Activated CD8-positive, alpha-beta memory T cell treated with anti-CD3 and anti-CD28 coated beads for 36 hours (primary cell): ENCODE measurements around the gene SPRED3. TPM values are rescaled to one million over a fixed set of nuclear protein-coding genes. Genes with fewer than 3 reads are reported as not detected.
"Not testable (repeated sequence)": the region's sequence is repeated elsewhere in the genome, so short reads cannot be mapped to it uniquely, and the experiment has no call there.

ENCODE experiments used
- CTCF ChIA-PET: fragments of 350-600 bp; sonication (Branson Sonifier 250); formaldehyde crosslinking; loops from one replicate; lab custom pipeline; 2021; ENCODE audit warnings: antibody characterized with exemption; lab: Charles Lee
- POLR2A ChIA-PET: fragments of 350-600 bp; sonication (Branson Sonifier 250); formaldehyde crosslinking; loops from one replicate; lab custom pipeline; 2021; ENCODE audit warnings: antibody characterized with exemption; lab: Charles Lee
- total RNA-seq, 2 experiments: library from RNA; stranded (reverse); gene quantifications; one replicate each; pipeline ENCODE4 v1.2.3, GENCODE V29; 2021

Gene SPRED3, protein sequence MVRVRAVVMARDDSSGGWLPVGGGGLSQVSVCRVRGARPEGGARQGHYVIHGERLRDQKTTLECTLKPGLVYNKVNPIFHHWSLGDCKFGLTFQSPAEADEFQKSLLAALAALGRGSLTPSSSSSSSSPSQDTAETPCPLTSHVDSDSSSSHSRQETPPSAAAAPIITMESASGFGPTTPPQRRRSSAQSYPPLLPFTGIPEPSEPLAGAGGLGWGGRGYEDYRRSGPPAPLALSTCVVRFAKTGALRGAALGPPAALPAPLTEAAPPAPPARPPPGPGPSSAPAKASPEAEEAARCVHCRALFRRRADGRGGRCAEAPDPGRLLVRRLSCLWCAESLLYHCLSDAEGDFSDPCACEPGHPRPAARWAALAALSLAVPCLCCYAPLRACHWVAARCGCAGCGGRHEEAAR
- under 1 TPM; 0.61 to 0.80 TPM for total RNA-seq

DNA sequence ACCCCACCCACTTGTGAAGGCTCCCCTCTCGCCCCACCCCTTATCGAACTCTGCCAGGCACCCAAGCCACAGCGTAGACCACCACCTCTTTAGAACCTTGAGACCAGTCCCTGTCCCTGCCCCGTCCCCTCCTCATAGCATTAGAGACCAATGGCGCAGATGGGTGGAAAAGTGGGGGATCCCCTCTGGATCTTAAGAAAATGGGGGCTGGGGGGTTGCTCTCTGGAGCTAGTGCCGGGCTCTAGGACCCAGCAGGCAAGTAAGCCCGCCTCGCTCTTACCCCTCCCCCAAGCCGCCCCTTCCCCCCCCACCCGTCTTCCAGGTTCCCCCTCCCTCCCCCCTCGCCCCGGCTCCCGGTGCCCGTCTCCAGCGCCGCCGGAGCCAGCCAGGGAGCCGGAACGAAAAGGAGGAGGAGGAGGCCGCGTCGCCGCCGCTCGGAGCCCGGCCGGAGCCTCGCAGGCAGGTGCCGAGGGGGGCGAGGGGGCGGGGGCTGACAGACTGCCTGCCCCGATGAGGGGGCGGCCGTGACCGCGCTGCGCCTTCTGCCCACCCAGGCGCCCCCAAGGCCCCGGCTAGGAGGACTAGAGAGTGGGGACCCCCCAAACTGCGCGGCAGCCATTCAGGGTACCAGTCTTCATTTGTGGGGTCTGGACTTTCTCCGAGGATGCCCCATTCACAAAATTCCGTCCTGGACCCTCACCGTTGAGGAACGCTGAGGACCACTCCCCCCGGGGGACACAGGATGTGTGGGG lies at the start of gene SPRED3:
TSS of gene SPRED3 (plus strand) at position 349 of the 752 bp plus-strand sequence. CDS start 1,606 bp downstream, outside the sequence.
- CTCF ChIA-PET, result interaction anchor here (0.6 to 4.7 kb wide), 5 partner anchors 12 to 486 kb away, joined by 3 to 25 read pairs (median 4); partner anchors contain the start of genes CATSPERG and FAM98C

DNA sequence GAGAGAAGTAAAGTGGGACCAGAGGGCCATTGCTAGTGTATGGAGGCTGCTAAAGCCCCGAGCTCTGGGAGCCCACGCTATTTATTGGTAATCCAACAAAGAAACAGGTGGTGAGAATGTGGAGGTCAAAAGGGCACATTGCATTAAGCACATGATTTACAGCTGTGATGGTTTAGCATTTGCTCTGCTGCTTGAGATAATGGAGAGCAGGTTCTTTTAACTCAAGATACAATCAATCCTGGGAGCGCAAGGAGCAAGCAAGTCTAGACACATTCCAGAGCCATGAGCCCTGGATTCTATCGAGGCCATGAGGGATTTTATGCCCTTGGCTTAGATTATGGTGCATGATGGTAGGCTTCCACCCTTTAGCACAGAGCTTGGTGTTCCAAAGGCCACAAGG lies 49.5 kb upstream of the SPRED3 start:
- CTCF ChIA-PET, result interaction anchor here (0.6 kb wide), 1 partner anchor 25 kb away, joined by 3 read pairs; no protein-coding TSS in a partner anchor
- POLR2A ChIA-PET, result not testable (repeated sequence)

More for the DNA sequence above, at the start of gene SPRED3:
- POLR2A ChIA-PET, result interaction anchor here (0.6 to 2.7 kb wide), 3 partner anchors 14 to 352 kb away, joined by 4 to 15 read pairs (median 5); partner anchors contain the start of genes FAM98C and PSMD8

DNA sequence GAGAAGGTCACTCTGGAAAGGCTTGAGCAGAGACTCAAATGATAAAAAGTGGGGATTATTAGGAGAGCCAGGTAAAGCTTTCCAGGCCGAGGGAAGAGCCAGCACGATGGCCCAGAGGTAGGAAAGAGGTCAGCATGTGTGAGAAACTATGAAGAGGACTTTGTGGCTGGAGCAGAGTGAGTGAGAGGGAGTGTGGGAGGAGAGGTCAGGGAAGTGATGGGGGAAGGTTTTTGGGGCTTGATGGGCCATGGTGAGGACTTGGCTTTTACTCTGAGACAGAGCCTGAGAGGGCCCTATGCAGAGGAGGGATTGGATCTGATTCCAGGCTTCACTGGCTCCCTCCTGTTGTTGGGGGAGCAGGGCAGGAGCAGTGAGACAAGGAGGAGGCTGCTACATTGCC lies 47.6 kb upstream of the SPRED3 start:
- CTCF ChIA-PET, result no interaction called here
- POLR2A ChIA-PET, result no interaction called here

DNA sequence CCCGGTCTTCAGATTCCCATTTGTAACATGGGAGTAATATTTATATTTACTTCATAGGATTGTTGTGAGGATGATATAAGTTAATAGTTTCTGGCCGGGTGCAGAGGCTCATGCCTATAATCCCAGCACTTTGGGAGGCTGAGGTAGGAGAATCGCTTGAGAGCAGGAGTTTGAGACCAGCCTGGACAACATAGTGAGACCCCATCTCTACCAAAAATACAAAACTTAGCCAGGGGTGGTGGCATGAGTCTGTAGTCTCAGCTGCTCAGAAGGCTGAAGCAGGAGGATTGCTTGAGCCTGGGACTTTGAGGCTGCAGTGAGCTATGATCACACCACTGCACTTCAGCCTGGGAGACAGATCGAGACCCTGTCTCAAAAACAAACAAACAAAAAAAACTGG lies 41.7 kb upstream of the SPRED3 start:
- ChIA-PET POLR2A (no interaction called here), CTCF (interaction anchor here (1.8 kb wide), 1 partner anchor 103 kb away, joined by 3 read pairs; no protein-coding TSS in a partner anchor)

DNA sequence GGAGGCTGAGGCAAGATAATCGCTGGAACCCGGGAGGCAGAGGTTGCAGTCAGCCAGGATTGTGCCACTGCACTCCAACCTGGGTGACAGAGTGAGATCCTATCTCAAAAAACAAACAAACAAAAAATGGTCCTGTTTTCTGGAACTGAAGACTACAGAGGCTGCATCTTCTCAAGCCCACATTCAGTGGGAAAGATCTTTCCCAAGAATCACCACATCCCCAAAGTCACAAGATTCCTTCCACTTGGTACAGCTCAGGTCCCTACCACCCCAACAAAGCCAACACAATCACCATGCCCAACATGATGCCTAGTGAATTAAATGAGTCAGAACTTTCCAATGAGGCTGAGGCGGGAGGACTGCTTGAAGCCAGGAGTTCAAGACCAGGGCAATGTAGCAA lies 37.6 kb upstream of the SPRED3 start:
- ChIA-PET POLR2A (no interaction called here), CTCF (no interaction called here)

DNA sequence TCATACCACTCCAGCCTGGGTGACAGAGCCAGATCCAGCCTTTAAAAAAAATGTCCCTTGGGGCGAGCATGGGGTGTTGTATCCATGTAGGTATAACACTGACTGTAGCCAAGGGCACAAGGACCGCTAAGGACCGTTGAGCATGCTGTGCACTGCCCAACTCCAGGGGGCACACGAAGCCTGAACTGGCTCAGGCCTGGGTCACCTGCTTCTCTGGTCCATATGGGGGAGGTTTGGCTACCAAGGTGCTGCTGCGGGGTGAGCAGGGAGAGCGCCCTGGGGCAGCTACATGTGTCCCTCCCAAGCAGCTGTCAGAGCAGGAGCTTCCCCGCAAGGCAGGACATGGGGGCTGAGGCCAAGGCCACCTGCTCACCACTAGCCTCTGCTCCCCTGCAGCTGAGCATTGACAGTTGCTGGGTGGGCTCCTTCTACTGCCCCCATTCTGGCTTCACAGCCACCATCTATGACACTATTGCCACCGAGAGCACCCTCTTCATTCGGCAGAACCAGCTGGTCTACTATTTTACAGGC lies 36.6 kb upstream of the SPRED3 start:
- CTCF ChIA-PET, result no interaction called here
- POLR2A ChIA-PET, result no interaction called here

DNA sequence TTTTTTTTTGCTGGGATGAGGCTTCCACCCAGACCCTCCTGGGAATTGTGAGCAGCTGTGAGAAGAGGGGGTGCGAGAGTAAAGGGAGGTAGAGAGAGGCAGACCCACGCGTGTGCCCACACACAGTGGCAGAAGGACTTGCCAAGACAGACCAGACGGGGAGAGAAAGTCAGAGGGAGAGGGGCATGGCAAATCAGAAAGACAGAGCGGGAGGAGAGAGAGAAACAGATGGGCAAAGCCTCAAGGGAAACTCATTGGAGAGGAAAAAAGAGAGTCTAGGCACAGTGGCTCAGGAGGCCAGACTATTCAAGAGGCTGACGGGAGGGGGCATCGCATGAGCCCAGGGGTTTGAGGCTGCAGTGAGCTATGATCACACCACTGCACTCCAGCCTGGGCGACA lies 35.9 kb upstream of the SPRED3 start:
- ChIA-PET CTCF (no interaction called here), POLR2A (interaction anchor here (0.6 kb wide), 1 partner anchor 244 kb away, joined by 7 read pairs; no protein-coding TSS in a partner anchor)

DNA sequence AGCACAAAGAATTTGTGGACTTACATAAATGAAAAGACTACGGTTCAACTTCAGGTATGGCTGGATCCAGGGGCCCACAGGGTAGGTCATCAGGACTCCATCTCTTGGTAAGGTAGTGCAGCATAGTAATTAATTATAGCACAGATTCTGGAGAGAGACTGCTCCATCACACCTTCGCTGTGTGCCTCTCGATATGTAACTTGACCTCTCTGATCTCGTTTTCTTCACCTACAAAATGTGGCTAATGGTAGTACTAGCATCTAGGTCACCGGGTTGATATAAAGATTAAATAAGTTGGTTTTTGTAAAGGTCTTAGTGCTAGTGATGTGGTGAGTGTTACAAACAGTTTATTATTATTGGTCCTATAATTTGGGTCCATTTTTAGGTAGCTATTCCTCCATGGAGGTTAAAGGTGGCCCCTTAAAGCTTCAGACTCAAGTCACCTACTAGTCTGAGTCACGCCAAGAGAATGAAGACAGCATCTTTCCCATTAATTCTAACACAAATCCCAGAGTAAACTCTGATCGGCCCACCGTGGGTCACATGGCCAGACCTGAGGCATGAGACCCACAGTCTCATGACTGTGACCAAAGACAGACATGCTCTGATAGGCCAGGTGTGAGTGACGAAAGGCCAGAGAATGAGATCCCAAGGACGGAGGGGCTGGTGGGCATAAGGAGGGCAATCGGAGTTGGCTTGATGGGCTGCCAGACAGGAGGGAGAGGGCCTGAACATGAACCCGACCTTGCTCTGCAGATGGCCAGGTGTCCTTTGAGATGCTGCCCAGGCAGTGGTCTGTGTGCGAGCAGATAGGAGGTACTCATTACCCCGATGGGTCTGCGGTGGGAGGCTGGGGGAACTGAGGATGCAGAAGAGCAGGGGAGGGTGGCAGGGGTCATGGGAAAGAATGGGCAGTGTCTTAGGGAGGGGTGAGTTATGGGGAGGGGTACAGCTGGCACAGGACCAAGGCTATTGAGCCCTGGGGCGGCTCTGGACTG lies 32.5 kb upstream of the SPRED3 start:
- CTCF ChIA-PET, result no interaction called here
- POLR2A ChIA-PET, result no interaction called here

DNA sequence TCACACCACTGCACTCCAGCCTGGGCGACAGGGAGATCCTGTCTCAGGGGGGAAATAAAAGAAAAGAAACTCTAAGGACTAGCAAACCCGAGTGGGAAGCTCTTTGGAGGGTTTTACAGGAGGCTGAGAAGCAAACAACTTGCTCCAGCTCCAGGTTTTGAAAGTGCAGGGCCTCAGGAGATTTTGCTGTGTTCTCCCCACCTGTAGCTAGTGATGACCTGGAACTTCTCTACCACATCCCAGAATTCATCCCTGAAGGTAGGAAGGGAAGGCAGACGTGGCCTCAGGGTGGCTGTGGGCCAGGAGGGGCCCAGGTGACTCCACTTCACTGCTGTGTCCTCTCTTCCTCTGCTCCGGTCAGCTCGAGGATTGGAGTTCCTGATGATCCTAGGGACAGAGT lies 30.4 kb upstream of the SPRED3 start:
- POLR2A ChIA-PET, result interaction anchor here (0.5 kb wide), 1 partner anchor 317 kb away, joined by 6 read pairs; no protein-coding TSS in a partner anchor
- CTCF ChIA-PET, result no interaction called here

DNA sequence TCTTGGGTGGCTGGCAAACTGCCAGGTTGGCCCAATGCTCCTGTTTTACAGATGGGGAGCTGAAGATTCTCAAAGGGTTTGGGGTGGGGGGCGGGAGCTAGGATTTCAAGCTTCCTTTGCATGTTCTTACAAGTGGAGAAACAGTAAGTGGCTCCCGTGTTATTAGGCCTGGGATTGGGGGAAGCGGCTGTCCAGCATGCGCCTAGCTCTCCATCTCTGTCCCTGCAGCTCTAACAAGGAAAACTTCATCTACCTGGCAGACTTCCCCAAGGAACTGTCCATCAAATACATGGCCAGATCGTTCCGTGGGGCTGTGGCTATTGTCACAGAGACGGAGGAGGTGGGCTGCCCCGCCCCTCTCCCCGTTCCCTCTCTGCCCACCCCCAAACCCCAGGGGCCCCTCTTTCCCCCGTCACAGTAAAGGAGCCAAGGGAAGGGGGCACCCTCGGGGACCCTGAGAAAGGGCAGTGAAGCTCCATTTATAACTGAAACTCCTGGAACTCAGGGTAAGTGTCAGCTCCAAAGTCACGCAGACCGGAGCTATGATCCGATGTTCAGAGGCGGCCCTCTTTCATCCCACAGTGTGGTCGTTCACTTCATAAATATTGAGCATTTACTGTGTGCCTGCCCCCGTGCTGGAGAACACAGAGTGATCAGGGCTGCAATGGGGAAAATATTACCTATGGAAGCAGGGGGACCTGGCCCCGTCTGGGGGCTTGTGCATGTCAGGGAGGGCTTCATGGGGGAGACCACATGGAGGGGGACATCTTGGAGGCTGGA lies 29.1 kb upstream of the SPRED3 start:
- CTCF ChIA-PET, result interaction anchor here (2.6 kb wide), 1 partner anchor 115 kb away, joined by 9 read pairs; no protein-coding TSS in a partner anchor
- POLR2A ChIA-PET, result no interaction called here

DNA sequence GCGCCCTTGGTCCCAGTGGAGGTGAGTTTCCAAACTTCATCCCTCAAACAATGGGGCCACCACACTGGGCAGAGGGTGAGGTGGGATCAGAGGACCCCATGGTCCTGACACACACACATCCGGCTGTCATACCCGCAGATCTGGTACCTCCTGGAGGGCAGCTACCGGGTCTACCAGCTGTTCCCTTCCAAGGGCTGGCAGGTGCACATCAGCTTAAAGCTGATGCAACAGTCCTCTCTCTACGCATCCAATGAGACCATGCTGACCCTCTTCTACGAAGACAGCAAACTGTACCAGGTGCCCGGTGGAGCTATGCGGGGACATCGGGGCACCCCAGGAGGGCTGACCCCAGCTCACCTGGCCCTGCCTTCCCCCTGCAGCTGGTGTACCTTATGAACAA lies 28.1 kb upstream of the SPRED3 start:
- ChIA-PET CTCF (interaction anchor here (0.6 to 2.6 kb wide), 3 partner anchors 43 to 116 kb away, joined by 4 to 9 read pairs (median 4); partner anchors contain the start of gene FAM98C), POLR2A (no interaction called here)

DNA sequence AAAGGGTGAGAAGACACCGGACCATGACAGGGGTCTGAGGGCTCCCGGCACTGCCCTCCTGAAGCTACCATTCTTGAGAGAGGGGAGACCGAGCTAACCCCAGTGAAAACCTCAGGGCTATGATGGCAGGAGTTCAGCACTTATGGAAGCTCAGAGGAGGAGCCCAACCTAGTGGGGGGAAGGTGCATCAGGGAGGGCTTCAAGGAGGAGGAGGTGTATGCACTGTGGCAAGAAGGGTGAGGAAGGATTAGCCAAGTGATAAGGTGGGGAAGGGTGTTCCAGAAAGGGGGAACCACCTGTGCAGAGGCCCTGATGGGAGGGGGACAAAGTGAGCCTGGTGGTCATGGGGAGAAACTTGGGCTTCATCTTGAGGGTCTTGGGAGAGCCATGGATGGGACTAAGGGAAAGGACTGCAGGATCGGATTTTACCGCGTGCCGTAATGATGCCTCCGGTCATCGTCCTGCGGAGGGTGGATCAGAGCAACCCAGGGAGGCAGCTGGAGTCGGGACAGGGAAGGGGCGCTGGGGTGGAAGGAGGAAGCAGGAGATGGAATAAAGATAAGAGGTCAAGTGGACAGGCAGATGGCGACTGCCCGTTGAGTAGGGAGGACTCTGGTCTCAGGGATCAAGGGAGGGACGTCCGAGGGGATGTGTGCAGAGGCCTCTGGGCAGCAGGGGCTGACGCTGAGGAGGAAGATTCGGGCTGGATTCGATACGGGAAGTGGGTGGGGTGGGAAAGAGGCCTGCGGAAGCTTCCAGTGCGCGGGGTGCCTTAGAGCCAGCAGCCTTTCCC lies 27.5 kb upstream of the SPRED3 start:
- POLR2A ChIA-PET, result interaction anchor here (0.8 kb wide), 1 partner anchor 42 kb away, joined by 3 read pairs; the partner anchor contains the start of gene FAM98C
- CTCF ChIA-PET, result interaction anchor here (0.6 to 2.6 kb wide), 3 partner anchors 42 to 117 kb away, joined by 4 to 9 read pairs (median 4); partner anchors contain the start of gene FAM98C

DNA sequence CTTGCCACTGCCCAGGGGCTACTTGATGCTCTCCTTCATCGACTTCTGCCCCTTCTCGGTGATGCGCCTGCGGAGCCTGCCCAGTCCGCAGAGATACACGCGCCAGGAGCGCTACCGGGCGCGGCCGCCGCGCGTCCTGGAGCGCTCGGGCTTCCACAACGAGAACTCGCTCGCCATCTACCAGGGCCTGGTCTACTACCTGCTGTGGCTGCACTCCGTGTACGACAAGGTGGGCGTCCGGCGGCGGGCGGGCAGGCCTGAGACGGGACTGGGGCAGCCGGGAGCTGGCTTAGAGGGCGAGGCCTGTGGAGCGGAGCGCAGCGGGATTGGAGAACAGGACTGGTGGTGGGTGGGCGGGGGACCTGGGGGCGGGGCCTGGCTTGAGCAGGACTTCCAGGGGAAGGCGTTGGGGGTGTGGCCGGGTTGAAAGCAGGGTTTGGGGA lies 26.8 kb upstream of the SPRED3 start:
- POLR2A ChIA-PET, result interaction anchor here (0.8 to 1.3 kb wide), 3 partner anchors 12 to 41 kb away, joined by 3 read pairs; partner anchors contain the start of gene FAM98C
- CTCF ChIA-PET, result interaction anchor here (1.1 to 2.6 kb wide), 3 partner anchors 13 to 118 kb away, joined by 3 to 9 read pairs (median 3); partner anchors contain the start of gene PSMD8

DNA sequence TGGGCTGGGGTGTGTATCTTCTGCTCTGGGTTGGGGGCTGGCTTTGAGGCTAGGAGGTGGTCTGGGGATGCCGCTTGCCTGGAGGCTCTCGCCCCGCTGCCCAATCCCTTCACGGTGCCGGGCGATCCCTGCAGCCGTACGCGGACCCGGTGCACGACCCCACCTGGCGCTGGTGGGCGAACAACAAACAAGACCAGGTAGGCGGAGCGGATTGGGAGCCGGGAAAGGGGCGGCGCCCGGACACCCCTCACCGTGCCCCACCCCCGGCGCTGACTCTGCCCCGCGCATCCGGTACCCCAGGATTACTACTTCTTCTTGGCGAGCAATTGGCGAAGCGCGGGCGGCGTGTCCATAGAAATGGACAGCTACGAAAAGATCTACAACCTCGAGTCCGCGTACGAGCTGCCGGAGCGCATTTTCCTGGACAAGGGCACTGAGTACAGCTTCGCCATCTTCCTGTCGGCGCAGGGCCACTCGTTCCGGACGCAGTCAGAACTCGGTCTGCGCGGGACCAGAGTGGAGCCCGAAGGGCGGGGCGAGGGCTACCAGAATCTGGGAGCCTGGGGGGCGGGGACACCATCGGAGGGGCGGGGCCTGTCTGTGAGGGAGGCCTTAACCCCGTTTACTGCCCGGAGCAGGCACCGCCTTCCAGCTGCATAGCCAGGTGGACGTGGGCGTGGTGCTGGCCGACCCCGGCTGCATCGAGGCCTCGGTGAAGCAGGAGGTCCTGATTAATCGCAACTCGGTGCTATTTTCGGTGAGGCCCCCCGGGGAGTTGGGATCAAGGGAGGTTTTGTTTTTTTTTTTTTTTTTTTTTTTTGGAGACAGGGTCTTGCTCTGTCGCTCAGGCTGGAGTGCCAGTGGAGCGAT lies 26.2 kb upstream of the SPRED3 start:
- POLR2A ChIA-PET, result interaction anchor here (0.8 to 1.3 kb wide), 2 partner anchors 12 to 14 kb away, joined by 3 read pairs; no protein-coding TSS in a partner anchor
- CTCF ChIA-PET, result interaction anchor here (0.7 to 1.1 kb wide), 5 partner anchors 12 to 314 kb away, joined by 3 to 4 read pairs (median 3); partner anchors contain the start of genes PSMD8 and SPRED3
